Measurements from ENCODE around the gene POLR2J2.
A peak's percentile ranks its signal among the peaks of the same experiment; 100 is the strongest.
"Not testable (repeated sequence)": the region's sequence is repeated elsewhere in the genome, so short reads cannot be mapped to it uniquely, and the experiment has no call there.

POLR2J2 gene

GRCh38 chr7:102675545-102675944 is 4.1 kb upstream of the POLR2J2 start:
- FAIRE-seq; DNase-seq (ENCODE audit: insufficient read length): not testable (repeated sequence)

DNA sequence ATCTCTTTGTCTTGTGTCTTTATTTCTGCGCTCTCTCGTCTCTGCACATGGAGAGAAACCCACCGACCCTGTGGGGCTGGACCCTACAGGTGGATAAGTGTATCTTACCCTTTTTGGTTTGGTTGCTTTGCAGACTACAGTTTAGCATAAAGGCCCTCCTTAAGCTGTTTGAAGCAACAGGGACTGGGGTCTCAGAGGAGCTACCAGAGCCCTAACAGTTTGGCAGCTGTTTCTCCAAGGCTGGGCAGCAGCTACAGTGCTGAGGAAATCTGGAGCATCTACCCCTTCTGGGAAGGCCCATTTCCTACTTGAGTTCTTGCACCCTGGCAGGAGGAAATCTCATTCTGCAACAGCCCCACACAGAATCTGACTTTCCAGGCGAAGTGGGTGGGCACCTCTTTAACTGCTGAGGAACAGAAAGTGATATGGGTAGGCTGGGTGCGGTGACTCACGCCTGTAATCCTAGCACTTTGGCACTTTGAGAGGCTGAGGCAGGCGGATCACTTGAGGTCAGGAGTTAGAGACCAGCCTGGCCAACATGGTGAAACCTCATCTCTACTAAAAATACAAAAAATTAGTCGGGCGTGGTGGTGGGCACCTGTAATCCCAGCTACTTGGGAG is 2.1 kb upstream of the POLR2J2 start:
- DNase-seq (ENCODE audit: insufficient read length); FAIRE-seq: not testable (repeated sequence)

DNA sequence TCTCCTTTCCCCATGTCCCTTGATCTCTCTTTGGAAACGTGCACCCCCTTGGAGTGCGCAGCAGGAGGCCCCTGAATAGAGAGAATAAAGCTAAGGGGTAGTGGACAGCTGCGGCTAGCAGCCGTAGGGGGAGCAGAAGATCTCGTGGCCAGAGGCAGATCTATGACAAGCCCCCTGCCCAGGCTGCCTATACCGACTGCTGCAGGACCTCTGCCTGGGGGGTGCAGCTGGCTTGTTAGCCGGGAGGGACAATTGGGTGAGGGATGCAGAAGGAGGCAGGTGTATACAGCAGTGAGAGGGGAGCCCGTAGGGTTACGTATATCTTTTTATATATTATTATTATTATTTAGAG is 469 bp upstream of the POLR2J2 start:
- FAIRE-seq; DNase-seq (ENCODE audit: insufficient read length): not testable (repeated sequence)

GRCh38 chr7:102667523-102667922 is 3.9 kb downstream of the POLR2J2 start:
- FAIRE-seq; DNase-seq (ENCODE audit: insufficient read length): not testable (repeated sequence)

GRCh38 chr7:102666850-102667249 is 4.6 kb downstream of the POLR2J2 start:
- FAIRE-seq; DNase-seq (ENCODE audit: insufficient read length): not testable (repeated sequence)

- FAIRE-seq; DNase-seq (ENCODE audit: insufficient read length): not testable (repeated sequence)
These were observed 6.7 kb downstream of the POLR2J2 start for GRCh38 chr7:102664765-102665164.

GRCh38 chr7:102649924-102650323 is 21.5 kb downstream of the POLR2J2 start, which contains the start of gene SPDYE2B:
Gene SPDYE2B (plus strand): TSS chr7:102650319. CDS start chr7:102652349, 2,030 bp downstream.
- not testable (repeated sequence) for DNase-seq (ENCODE audit: insufficient read length); FAIRE-seq

GRCh38 chr7:102647813-102648212 is 23.6 kb downstream of the POLR2J2 start:
- DNase-seq (ENCODE audit: insufficient read length); FAIRE-seq: not testable (repeated sequence)

DNA sequence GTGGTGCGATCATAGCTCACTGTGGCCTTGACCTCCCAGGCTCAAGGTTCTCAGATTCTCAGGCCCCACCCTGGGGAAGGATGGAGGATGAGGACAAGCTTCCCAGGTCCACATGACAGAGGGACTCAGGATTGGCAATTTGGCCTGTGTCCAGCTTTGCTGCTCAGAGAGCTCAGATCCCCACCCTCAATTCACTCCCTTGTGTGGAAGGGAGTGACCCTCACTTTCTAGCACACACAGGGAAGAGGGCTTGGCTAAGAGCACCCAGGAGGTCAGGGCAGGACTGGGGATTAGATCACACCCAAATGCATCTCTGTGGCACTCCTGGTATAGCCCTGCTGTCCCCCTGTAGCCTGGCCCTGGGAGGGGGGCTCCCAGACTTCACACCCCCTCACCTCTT is 28.1 kb downstream of the POLR2J2 start:
- not testable (repeated sequence) for DNase-seq (ENCODE audit: insufficient read length); FAIRE-seq

DNA sequence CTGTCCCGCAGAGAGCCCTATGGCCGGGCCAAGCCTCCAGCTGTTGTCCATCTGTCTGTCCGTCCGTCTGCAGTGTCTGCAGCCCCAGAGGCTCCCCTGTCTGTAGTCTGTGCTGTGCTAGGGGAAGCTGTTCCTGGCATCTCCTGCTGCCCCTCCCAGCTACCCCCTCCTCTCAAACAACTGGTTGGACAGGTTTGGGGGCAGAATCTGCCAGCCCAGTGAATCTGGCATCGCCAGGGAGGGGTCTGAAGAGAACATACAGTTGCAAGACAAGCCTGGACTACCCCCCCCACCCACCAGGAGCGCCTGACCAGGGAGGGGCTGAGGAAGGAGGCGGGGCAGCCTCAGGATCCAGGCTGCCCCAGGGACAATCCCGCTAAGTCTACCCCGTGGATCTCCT is 28.8 kb downstream of the POLR2J2 start, which contains the start of gene UPK3BL1:
TSS of gene UPK3BL1 (minus strand) at position 101 of the 400 bp plus-strand sequence. CDS start at position 51, 50 bp downstream.
- FAIRE-seq = not testable (repeated sequence)

GRCh38 chr7:102638848-102639247 is 32.6 kb downstream of the POLR2J2 start:
- not testable (repeated sequence) for FAIRE-seq; DNase-seq (ENCODE audit: insufficient read length)

More for the DNA sequence above, 28.8 kb downstream of the POLR2J2 start, which contains the start of gene UPK3BL1:
- DNase-seq (ENCODE audit: insufficient read length) = not testable (repeated sequence)

GRCh38 chr7:102636956-102637355 is 34.5 kb downstream of the POLR2J2 start:
- not testable (repeated sequence) for FAIRE-seq; DNase-seq (ENCODE audit: insufficient read length)

GRCh38 chr7:102635354-102635753 is 36.1 kb downstream of the POLR2J2 start:
- FAIRE-seq; DNase-seq (ENCODE audit: insufficient read length): not testable (repeated sequence)

DNA sequence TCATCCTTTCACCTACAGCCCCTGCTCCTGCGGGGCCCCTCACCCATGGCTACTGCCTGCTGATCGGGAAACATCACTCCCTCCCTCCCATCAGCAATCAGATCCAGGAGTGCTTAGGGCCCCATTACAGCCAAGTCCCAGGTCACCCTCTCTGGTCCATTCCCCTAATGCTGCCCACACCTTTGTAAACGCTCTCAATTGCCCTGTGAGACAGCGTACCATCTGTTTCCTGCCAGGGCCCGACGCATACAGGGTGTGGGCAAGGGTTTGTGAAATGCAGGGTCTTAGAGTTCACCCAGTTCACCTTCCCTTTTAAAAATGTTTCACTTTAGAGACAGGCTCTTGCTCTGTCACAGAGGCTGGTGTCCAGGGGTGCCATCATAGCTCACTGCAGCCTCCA is 37.2 kb downstream of the POLR2J2 start:
- not testable (repeated sequence) for FAIRE-seq; DNase-seq (ENCODE audit: insufficient read length)

GRCh38 chr7:102630622-102631021 is 40.8 kb downstream of the POLR2J2 start:
- not testable (repeated sequence) for DNase-seq (ENCODE audit: insufficient read length); FAIRE-seq

- FAIRE-seq; DNase-seq (ENCODE audit: insufficient read length): not testable (repeated sequence)
These were observed 44.1 kb downstream of the POLR2J2 start for GRCh38 chr7:102627271-102627904.

DNA sequence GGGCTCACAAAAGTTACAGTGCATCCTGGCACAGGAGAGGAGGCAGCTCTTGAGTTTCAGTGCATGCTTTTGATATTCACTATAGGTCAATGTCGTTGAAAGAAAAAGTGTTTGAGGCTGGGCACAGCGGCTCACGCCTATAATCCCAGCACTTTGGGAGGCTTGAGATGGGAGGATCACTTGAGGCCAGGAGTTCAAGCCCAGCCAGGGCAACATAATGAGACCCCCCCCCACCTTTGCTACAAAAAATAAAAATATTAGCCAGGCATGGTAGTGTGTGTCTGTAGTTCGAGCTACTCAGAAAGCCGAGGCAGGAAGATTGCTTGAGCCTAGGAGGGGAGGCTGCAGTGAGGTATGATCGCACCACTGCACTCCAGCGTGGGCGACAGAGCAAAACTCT is 53.3 kb downstream of the POLR2J2 start:
- not testable (repeated sequence) for DNase-seq (ENCODE audit: insufficient read length); FAIRE-seq

DNA sequence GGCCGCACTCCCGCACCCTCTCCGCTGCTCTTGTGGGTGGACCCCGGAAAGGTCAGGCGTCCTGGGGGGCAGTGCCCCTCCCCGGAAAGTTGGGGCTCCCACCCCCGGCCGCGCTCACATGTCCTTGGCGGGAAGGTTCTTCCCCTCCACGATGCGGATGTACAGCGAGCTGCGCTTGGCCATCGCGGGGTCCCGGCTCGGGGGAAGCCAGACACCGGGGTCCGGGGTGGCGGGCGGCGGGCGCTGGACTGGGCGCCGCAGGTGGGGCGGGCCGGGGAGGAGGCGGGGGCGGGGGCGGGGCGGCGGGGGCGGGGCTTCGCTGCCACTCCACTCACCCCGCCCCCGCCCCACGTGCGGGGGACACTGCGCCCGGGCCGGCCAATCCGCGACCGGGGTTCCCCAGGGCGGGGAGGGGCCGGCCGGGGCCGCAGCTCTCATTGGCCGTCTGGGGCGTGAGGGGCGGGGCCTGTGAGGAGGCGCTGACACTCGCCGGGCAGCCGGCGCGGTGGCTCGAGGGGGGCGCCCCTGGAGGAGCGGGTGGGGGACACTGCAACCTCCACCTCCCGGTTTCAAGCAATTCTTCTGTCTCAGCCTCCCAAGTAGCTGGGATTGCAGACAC is 54.8 kb downstream of the POLR2J2 start, which contains the start of gene RASA4:
TSS of gene RASA4 (minus strand) at position 250 of the 619 bp plus-strand sequence. CDS start at position 183, 67 bp downstream.
- FAIRE-seq = peak; percentile 78

More for the DNA sequence above, 54.8 kb downstream of the POLR2J2 start, which contains the start of gene RASA4:
- DNase-seq (ENCODE audit: insufficient read length) = not testable (repeated sequence)
